Skeletal muscle cell (primary cell): Measurements from ENCODE around the gene CLIP2.
"Not testable (repeated sequence)": the region's sequence is repeated elsewhere in the genome, so short reads cannot be mapped to it uniquely, and the experiment has no call there.

Experiments
- DNase-seq: peaks from one replicate; pipeline ENCODE4 v3.0.0-alpha.2; 2010; ENCODE audit warnings: low read depth
- H3K4me3 ChIP-seq: 2 replicates; pipeline ENCODE4 v1.5.1; 2011; ENCODE audit warnings: low read depth, mild to moderate bottlenecking, control low read depth, low read length, moderate library complexity

CLIP2 gene

GRCh38 chr7:74289018-74289658 lies at the start of gene CLIP2:
CLIP2 (plus strand) TSS chr7:74289407; CDS start chr7:74317547, 28,140 bp downstream.
- no peak for DNase-seq
- H3K4me3 ChIP-seq, result peak within 1 kb of the TSS; percentile 71

GRCh38 chr7:74240482-74240881 lies 48.7 kb upstream of the CLIP2 start:
- no peak for DNase-seq
- H3K4me3 ChIP-seq, result no peak overlapping the region

GRCh38 chr7:74242122-74242443 lies 47.1 kb upstream of the CLIP2 start:
- no peak for DNase-seq
- H3K4me3 ChIP-seq, result no peak overlapping the region

- no peak overlapping the region for H3K4me3 ChIP-seq
- no peak for DNase-seq
Observed at GRCh38 chr7:74246497-74246896, 42.7 kb upstream of the CLIP2 start.

- no peak for DNase-seq
Observed at GRCh38 chr7:74248156-74248555, 41.1 kb upstream of the CLIP2 start.

GRCh38 chr7:74249058-74249457 lies 40.1 kb upstream of the CLIP2 start:
- DNase-seq, H3K4me3 ChIP-seq: not testable (repeated sequence)

More at GRCh38 chr7:74248156-74248555, 41.1 kb upstream of the CLIP2 start:
- no peak overlapping the region for H3K4me3 ChIP-seq

- H3K4me3 ChIP-seq, result no peak overlapping the region
- DNase-seq, result no peak
Observed at GRCh38 chr7:74252893-74253292, 36.3 kb upstream of the CLIP2 start.

GRCh38 chr7:74253331-74253730 lies 35.9 kb upstream of the CLIP2 start:
- DNase-seq, result no peak
- H3K4me3 ChIP-seq, result peak overlapping the region; percentile 78

- no peak for DNase-seq
Observed at GRCh38 chr7:74253835-74254128, 35.4 kb upstream of the CLIP2 start.

GRCh38 chr7:74254129-74254857 lies 34.9 kb upstream of the CLIP2 start, which contains the start of gene RFC2:
RFC2 (minus strand) TSS chr7:74254399; CDS start chr7:74254383, 16 bp downstream.
- peak within 1 kb of the TSS; percentile 78 for H3K4me3 ChIP-seq
- peak; percentile 77 for DNase-seq

More at GRCh38 chr7:74253835-74254128, 35.4 kb upstream of the CLIP2 start:
- peak overlapping the region; percentile 78 for H3K4me3 ChIP-seq

- no peak for DNase-seq
- H3K4me3 ChIP-seq, result peak overlapping the region; percentile 78
Observed at GRCh38 chr7:74254858-74255379, 34.3 kb upstream of the CLIP2 start.

GRCh38 chr7:74255461-74255860 lies 33.7 kb upstream of the CLIP2 start:
- not testable (repeated sequence) for H3K4me3 ChIP-seq, DNase-seq

- H3K4me3 ChIP-seq, result no peak overlapping the region
- DNase-seq, result peak; percentile 97
Observed at GRCh38 chr7:74256491-74257408, 32.5 kb upstream of the CLIP2 start.

GRCh38 chr7:74258639-74259038 lies 30.6 kb upstream of the CLIP2 start:
- H3K4me3 ChIP-seq, result no peak overlapping the region
- no peak for DNase-seq

- H3K4me3 ChIP-seq, result no peak overlapping the region
- no peak for DNase-seq
Observed at GRCh38 chr7:74262639-74263398, 26.4 kb upstream of the CLIP2 start.

- no peak overlapping the region for H3K4me3 ChIP-seq
Observed at GRCh38 chr7:74263399-74264120, 25.6 kb upstream of the CLIP2 start.

GRCh38 chr7:74266191-74266963 lies 22.8 kb upstream of the CLIP2 start:
- DNase-seq, result no peak
- H3K4me3 ChIP-seq, result no peak overlapping the region

More at GRCh38 chr7:74263399-74264120, 25.6 kb upstream of the CLIP2 start:
- DNase-seq, result no peak
